ENCODE measurements around the gene SLC39A9.
"Not testable (repeated sequence)": the region's sequence is repeated elsewhere in the genome, so short reads cannot be mapped to it uniquely, and the experiment has no call there.

Gene SLC39A9

GRCh38 chr14:69480136-69480535 lies 81.6 kb downstream of the SLC39A9 start:
- no peak for DNase-seq

- no peak for DNase-seq
Observed at GRCh38 chr14:69481815-69482568, 83.5 kb downstream of the SLC39A9 start.

- no peak for DNase-seq
Observed at GRCh38 chr14:69483765-69484443, 85.4 kb downstream of the SLC39A9 start.

- DNase-seq: no peak
Observed at GRCh38 chr14:69484444-69485314, 86.2 kb downstream of the SLC39A9 start, which contains the start of gene PLEKHD1. TSS of gene PLEKHD1 (plus strand) at chr14:69484728. CDS start at chr14:69484966, 238 bp downstream.

- DNase-seq: no peak
Observed at GRCh38 chr14:69485315-69485660, 86.8 kb downstream of the SLC39A9 start.

- DNase-seq: no peak
Observed at GRCh38 chr14:69485701-69486100, 87.2 kb downstream of the SLC39A9 start.

GRCh38 chr14:69487226-69487625 lies 88.7 kb downstream of the SLC39A9 start:
- DNase-seq: no peak

- no peak for DNase-seq
Observed at GRCh38 chr14:69487771-69488170, 89.3 kb downstream of the SLC39A9 start.

- DNase-seq: no peak
Observed at GRCh38 chr14:69489495-69489894, 91.0 kb downstream of the SLC39A9 start.

GRCh38 chr14:69490219-69490918 lies 91.9 kb downstream of the SLC39A9 start:
- no peak for DNase-seq

GRCh38 chr14:69491193-69491592 lies 92.7 kb downstream of the SLC39A9 start:
- no peak for DNase-seq

- DNase-seq: no peak
Observed at GRCh38 chr14:69493038-69493437, 94.5 kb downstream of the SLC39A9 start.

GRCh38 chr14:69493791-69494190 lies 95.3 kb downstream of the SLC39A9 start:
- no peak for DNase-seq

GRCh38 chr14:69495341-69495921 lies 96.9 kb downstream of the SLC39A9 start:
- no peak for DNase-seq

GRCh38 chr14:69497866-69498265 lies 99.4 kb downstream of the SLC39A9 start:
- DNase-seq: not testable (repeated sequence)

GRCh38 chr14:69498286-69498685 lies 99.8 kb downstream of the SLC39A9 start:
- DNase-seq: not testable (repeated sequence)

- DNase-seq: no peak
Observed at GRCh38 chr14:69499436-69499835, 100.9 kb downstream of the SLC39A9 start.

- no peak for DNase-seq
Observed at GRCh38 chr14:69500096-69500495, 101.6 kb downstream of the SLC39A9 start.

- no peak for DNase-seq
Observed at GRCh38 chr14:69500736-69501135, 102.2 kb downstream of the SLC39A9 start.

GRCh38 chr14:69501423-69501838 lies 102.9 kb downstream of the SLC39A9 start:
- DNase-seq: no peak

- no peak for DNase-seq
Observed at GRCh38 chr14:69504775-69505174, 106.3 kb downstream of the SLC39A9 start.
